Stomach (tissue), 4 donors: ENCODE measurements around the gene CEP192.

Source experiments
- CTCF ChIP-seq, 7 experiments: fragments of 450-650 bp in 4 of 7; fragments of 200-600 bp in 3 of 7; sonication (generic) in 3 of 7; IDR thresholded peaks; one replicate each; pipeline ENCODE4 v1.5.1; 2016 to 2019; ENCODE audit warnings: antibody characterized with exemption in 7 of 7, control low read depth in 2 of 7, mild to moderate bottlenecking in 1 of 7
- EP300 ChIP-seq: sonication (generic); formaldehyde crosslinking; IDR thresholded peaks from one replicate; pipeline ENCODE4 v1.6.1; 2017; ENCODE audit warnings: antibody characterized with exemption
- POLR2AphosphoS5 ChIP-seq, 3 donors: sonication (generic); formaldehyde crosslinking; IDR thresholded peaks; one replicate each; pipeline ENCODE4 v1.6.1; 2016; ENCODE audit warnings: antibody characterized with exemption in 3 of 3

- TF ChIP-seq CTCF (IDR thresholded peaks at IDR 0.05) (no peak), EP300 (no peak), POLR2AphosphoS5 (IDR thresholded peaks at IDR 0.05) (no peak)
Observed at GRCh38 chr18:13067966-13068365, 76.8 kb downstream of the CEP192 start.
